SK-N-SH treated with all-trans-retinoic acid at 6 μM for 48 hours (cell line): ENCODE results near the gene GOLT1A.

Experiments
- ATAC-seq: fragments of 200-7000 bp; cut with Tn5 transposase; 3 replicates; pipeline ENCODE4 v1.9.1; 2020; ENCODE audit warnings: mild to moderate bottlenecking, moderate library complexity
- ARNTL ChIP-seq: fragments of 450-650 bp; formaldehyde crosslinking; IDR thresholded peaks from 2 replicates; pipeline ENCODE4 v1.5.0; 2020; ENCODE audit warnings: low read depth, mild to moderate bottlenecking, moderate library complexity, borderline replicate concordance
- BACH2 ChIP-seq: fragments of 250-450 bp; sonication (Bioruptor Pico); IDR thresholded peaks from 2 replicates; pipeline ENCODE4 v1.9.0; 2021; ENCODE audit warnings: mild to moderate bottlenecking, borderline replicate concordance
- CSDC2 ChIP-seq: fragments of 250-450 bp; sonication (Bioruptor Pico); IDR thresholded peaks from 2 replicates; pipeline ENCODE4 v1.5.0; 2020; ENCODE audit warnings: mild to moderate bottlenecking, moderate library complexity
- ESRRG ChIP-seq: fragments of 250-450 bp; sonication (Bioruptor Pico); IDR thresholded peaks from 2 replicates; pipeline ENCODE4 v1.6.1; 2021; ENCODE audit warnings: mild to moderate bottlenecking
- GLIS3 ChIP-seq: fragments of 250-450 bp; sonication (Bioruptor Pico); IDR thresholded peaks from 2 replicates; pipeline ENCODE4 v1.5.0; 2020; ENCODE audit warnings: mild to moderate bottlenecking, moderate library complexity
- ISL1 ChIP-seq: fragments of 250-450 bp; sonication (Bioruptor Pico); IDR thresholded peaks from 2 replicates; pipeline ENCODE4 v2.1.2; 2022; ENCODE audit warnings: mild to moderate bottlenecking, moderate library complexity
- OSR1 ChIP-seq: fragments of 250-450 bp; sonication (Bioruptor Pico); IDR thresholded peaks from 2 replicates; pipeline ENCODE4 v1.8.0; 2022; ENCODE audit warnings: moderate library complexity, mild to moderate bottlenecking, inconsistent platforms
- PATZ1 ChIP-seq: fragments of 250-450 bp; sonication (Bioruptor Pico); IDR thresholded peaks from 2 replicates; pipeline ENCODE4 v1.8.0; 2020; ENCODE audit warnings: mild to moderate bottlenecking, moderate library complexity, borderline replicate concordance
- POU6F1 ChIP-seq: fragments of 250-450 bp; sonication (Bioruptor Pico); IDR thresholded peaks from 2 replicates; pipeline ENCODE4 v1.8.0; 2021; ENCODE audit warnings: low read depth, mild to moderate bottlenecking, moderate library complexity, borderline replicate concordance
- PPARA ChIP-seq: fragments of 250-450 bp; sonication (Bioruptor Pico); IDR thresholded peaks from 2 replicates; pipeline ENCODE4 v1.5.0; 2020; ENCODE audit warnings: mild to moderate bottlenecking, borderline replicate concordance
- RARB ChIP-seq: fragments of 250-450 bp; sonication (Bioruptor Pico); IDR thresholded peaks from 2 replicates; pipeline ENCODE4 v1.8.0; 2021; ENCODE audit warnings: mild to moderate bottlenecking, moderate library complexity
- SNAI2 ChIP-seq: fragments of 250-450 bp; sonication (Bioruptor Pico); IDR thresholded peaks from 2 replicates; pipeline ENCODE4 v1.5.0; 2020; ENCODE audit warnings: mild to moderate bottlenecking, moderate library complexity
- TCF4 ChIP-seq: fragments of 250-450 bp; sonication (Bioruptor Pico); IDR thresholded peaks from 2 replicates; pipeline ENCODE4 v1.8.0; 2021; ENCODE audit warnings: mild to moderate bottlenecking, moderate library complexity, borderline replicate concordance
- TOX ChIP-seq: fragments of 250-450 bp; sonication (Bioruptor Pico); IDR thresholded peaks from 2 replicates; pipeline ENCODE4 v1.8.0; 2021; ENCODE audit warnings: mild to moderate bottlenecking, moderate library complexity, borderline replicate concordance
- TSHZ2 ChIP-seq: fragments of 250-450 bp; sonication (Bioruptor Pico); IDR thresholded peaks from 2 replicates; pipeline ENCODE4 v1.5.0; 2020; ENCODE audit warnings: mild to moderate bottlenecking, moderate library complexity
- ZC3H10 ChIP-seq: fragments of 250-450 bp; sonication (Bioruptor Pico); IDR thresholded peaks from 2 replicates; pipeline ENCODE4 v1.5.1; 2021; ENCODE audit warnings: mild to moderate bottlenecking, moderate library complexity
- ZFP3 ChIP-seq: fragments of 250-450 bp; sonication (Bioruptor Pico); IDR thresholded peaks from 2 replicates; pipeline ENCODE4 v1.5.0; 2020; ENCODE audit warnings: mild to moderate bottlenecking, moderate library complexity
- ZFP30 ChIP-seq: fragments of 450-650 bp; formaldehyde crosslinking; IDR thresholded peaks from 2 replicates; pipeline ENCODE4 v1.5.0; 2022; ENCODE audit warnings: mild to moderate bottlenecking, moderate library complexity
- ZNF565 ChIP-seq: fragments of 450-650 bp; formaldehyde crosslinking; conservative IDR thresholded peaks from 2 replicates; pipeline ENCODE4 v1.5.0; 2020; ENCODE audit warnings: low read depth, mild to moderate bottlenecking, moderate library complexity
- ZNF70 ChIP-seq: fragments of 450-650 bp; formaldehyde crosslinking; IDR thresholded peaks from 2 replicates; pipeline ENCODE4 v1.5.0; 2020; ENCODE audit warnings: mild to moderate bottlenecking, moderate library complexity
- ZNF8 ChIP-seq: fragments of 450-650 bp; formaldehyde crosslinking; IDR thresholded peaks from 2 replicates; pipeline ENCODE4 v1.5.0; 2020; ENCODE audit warnings: mild to moderate bottlenecking, moderate library complexity
- TF ChIP-seq, protein P1 (sequence below): fragments of 250-450 bp; sonication (Bioruptor Pico); IDR thresholded peaks from 2 replicates; pipeline ENCODE4 v1.5.1; 2020; ENCODE audit warnings: low read depth, mild to moderate bottlenecking, moderate library complexity
- TF ChIP-seq, protein P2 (sequence below): fragments of 250-450 bp; sonication (Bioruptor Pico); IDR thresholded peaks from 2 replicates; pipeline ENCODE4 v1.5.1; 2021; ENCODE audit warnings: mild to moderate bottlenecking, moderate library complexity

Gene GOLT1A

GRCh38 chr1:204246876-204247275 lies 33.1 kb upstream of the GOLT1A start (continued):
- TF ChIP-seq, protein P1, sequence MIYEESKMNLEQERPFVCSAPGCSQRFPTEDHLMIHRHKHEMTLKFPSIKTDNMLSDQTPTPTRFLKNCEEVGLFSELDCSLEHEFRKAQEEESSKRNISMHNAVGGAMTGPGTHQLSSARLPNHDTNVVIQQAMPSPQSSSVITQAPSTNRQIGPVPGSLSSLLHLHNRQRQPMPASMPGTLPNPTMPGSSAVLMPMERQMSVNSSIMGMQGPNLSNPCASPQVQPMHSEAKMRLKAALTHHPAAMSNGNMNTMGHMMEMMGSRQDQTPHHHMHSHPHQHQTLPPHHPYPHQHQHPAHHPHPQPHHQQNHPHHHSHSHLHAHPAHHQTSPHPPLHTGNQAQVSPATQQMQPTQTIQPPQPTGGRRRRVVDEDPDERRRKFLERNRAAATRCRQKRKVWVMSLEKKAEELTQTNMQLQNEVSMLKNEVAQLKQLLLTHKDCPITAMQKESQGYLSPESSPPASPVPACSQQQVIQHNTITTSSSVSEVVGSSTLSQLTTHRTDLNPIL = no peak
- TF ChIP-seq SNAI2 (CRISPR knock-in tag) (no peak), ZNF8 (no peak), ZFP30 (CRISPR knock-in tag) (no peak), ESRRG (CRISPR knock-in tag) (no peak), TCF4 (CRISPR knock-in tag) (no peak), GLIS3 (CRISPR knock-in tag) (no peak), ZNF70 (CRISPR knock-in tag) (no peak), ZC3H10 (CRISPR knock-in tag) (no peak), ISL1 (CRISPR knock-in tag) (no peak), ZFP3 (no peak), RARB (CRISPR knock-in tag) (no peak), PPARA (CRISPR knock-in tag) (no peak), PATZ1 (no peak)

DNA sequence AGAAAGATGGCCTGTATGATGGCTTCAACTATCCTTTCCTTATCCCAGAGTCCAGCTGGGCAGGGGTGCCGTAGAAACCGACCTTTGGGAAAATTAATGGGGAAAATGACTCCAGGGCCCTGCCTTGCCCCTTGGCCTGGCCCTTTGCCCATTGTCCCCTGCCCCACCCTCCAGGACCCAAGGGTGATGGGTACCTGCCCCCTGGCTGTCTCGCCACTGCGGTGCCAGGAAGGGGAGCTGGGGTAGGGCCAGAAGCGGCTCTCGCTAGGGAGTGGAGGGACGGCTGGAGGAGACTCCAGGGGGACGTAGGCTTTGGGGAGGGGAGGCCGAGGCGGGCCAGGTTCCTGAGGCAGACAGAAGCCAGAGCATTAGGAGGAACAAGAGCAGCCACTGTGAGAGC lies 29.1 kb upstream of the GOLT1A start:
- no peak for ATAC-seq
- no peak for TF ChIP-seq ZNF565
- no peak for TF ChIP-seq CSDC2 (CRISPR knock-in tag)
- TF ChIP-seq, protein P2, sequence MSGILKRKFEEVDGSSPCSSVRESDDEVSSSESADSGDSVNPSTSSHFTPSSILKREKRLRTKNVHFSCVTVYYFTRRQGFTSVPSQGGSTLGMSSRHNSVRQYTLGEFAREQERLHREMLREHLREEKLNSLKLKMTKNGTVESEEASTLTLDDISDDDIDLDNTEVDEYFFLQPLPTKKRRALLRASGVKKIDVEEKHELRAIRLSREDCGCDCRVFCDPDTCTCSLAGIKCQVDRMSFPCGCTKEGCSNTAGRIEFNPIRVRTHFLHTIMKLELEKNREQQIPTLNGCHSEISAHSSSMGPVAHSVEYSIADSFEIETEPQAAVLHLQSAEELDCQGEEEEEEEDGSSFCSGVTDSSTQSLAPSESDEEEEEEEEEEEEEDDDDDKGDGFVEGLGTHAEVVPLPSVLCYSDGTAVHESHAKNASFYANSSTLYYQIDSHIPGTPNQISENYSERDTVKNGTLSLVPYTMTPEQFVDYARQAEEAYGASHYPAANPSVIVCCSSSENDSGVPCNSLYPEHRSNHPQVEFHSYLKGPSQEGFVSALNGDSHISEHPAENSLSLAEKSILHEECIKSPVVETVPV (CRISPR knock-in tag) = no peak

DNA sequence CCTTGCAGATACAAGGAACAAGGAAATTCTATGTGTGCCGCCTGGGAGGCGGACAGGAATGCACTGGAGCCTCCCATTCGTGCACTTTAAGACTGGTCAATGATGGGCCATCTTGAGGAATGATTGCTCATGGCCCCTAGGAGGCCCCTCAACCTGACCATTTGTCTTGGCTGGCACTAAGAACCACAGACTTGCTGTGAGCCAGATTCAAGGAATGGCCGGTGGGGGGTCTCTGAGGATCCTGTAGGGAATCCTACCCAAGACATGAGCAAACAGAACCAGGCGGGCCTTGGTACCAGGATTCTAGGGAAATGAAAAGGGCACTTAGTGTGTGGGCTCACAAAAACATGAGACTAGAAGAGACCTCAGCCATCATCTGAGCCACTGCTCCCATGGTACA lies 28.1 kb upstream of the GOLT1A start:
- ATAC-seq = no peak
- TF ChIP-seq CSDC2 (CRISPR knock-in tag) (no peak), ESRRG (CRISPR knock-in tag) (no peak), SNAI2 (CRISPR knock-in tag) (no peak), TCF4 (CRISPR knock-in tag) (no peak), POU6F1 (CRISPR knock-in tag) (no peak), BACH2 (no peak), ZC3H10 (CRISPR knock-in tag) (no peak), ZNF8 (no peak), TOX (no peak), TSHZ2 (no peak), PPARA (CRISPR knock-in tag) (no peak), ZNF70 (CRISPR knock-in tag) (no peak), ZFP30 (CRISPR knock-in tag) (no peak), ZFP3 (no peak), ISL1 (CRISPR knock-in tag) (no peak), ARNTL (CRISPR knock-in tag) (no peak), RARB (CRISPR knock-in tag) (no peak), OSR1 (no peak)
- TF ChIP-seq, protein P1 = no peak
- TF ChIP-seq, protein P2 (CRISPR knock-in tag) = no peak
- TF ChIP-seq, all 23 proteins: peak for 0
